Measurements from ENCODE around the gene ARID1B. TPM values are rescaled to one million over a fixed set of nuclear protein-coding genes. Genes with fewer than 3 reads are reported as not detected.

Gene ARID1B
- total and polyA plus RNA-seq, 10 of the 15 experiments (the other 5 are each of a cell fraction or from before 2014, with no cell fraction given): 24.7 to 133 (median 54.6) TPM

DNA sequence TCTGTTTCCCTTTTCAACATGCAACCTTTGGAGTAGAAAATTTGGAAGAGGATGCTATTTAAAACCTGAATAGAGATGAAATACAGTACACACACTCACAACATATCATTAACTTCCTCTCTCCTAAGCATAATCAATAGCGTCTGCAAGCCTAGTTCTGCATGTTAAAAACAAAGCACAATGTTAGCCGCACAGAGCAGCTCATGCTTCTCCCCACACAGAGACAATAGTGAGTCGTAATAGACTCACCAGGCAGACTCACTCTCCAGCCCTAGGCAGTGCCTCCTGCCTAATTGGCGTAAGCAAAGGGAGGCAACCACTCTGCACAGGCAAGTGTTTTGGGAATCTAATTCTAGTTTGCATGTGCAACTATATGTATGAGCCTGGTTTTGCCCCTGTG is 45.8 kb upstream of the ARID1B start:
- H2AFZ ChIP-seq (ENCODE audit: control insufficient read depth, low read depth, low read length): no peak overlapping the region
- POLR2A ChIA-PET: no interaction called here
- no peak overlapping the region for H3K9ac ChIP-seq (ENCODE audit: control insufficient read depth, insufficient read depth, low read length)
- no peaks in the 10 kb centered on the region for H3K79me2 ChIP-seq (ENCODE audit: control insufficient read depth, insufficient read depth, low read length)
- intact Hi-C loops (cut with micrococcal nuclease; ENCODE audit: unreplicated experiment): no loop called here
- FAIRE-seq (no peak), DNase-seq (ENCODE audit: low read depth, low spot score) (no peak), ATAC-seq (no peak)
- RAD21 ChIA-PET (ENCODE audit: unreplicated experiment): interaction anchor here (1.0 to 1.2 kb wide), 2 partner anchors 48 to 201 kb away, joined by 3 to 4 read pairs; no protein-coding TSS in a partner anchor
- no peaks in the 10 kb centered on the region for H3K27me3 ChIP-seq (replicated peaks in 1 of 2; ENCODE audit: control insufficient read depth in 2 of 2, insufficient read depth in 2 of 2, low read length in 1 of 2)
- WGBS (ENCODE audit: insufficient coverage, insufficient replicate concordance, low lambda C conversion rate, missing lambda C conversion rate): 85% methylated on average over 4 of the region's 4 CpGs
- H3K36me3 ChIP-seq (ENCODE audit: control insufficient read depth in 2 of 2, insufficient read depth in 2 of 2, low read length in 1 of 2): no peaks in the 10 kb centered on the region
- TF ChIP-seq CREM (IDR thresholded peaks at IDR 0.05; ENCODE audit: low read depth) (no peak), SUZ12 (IDR thresholded peaks at IDR 0.05; ENCODE audit: unreplicated experiment) (no peak), POLR2AphosphoS2 (IDR thresholded peaks at IDR 0.05; ENCODE audit: low read depth, low read length) (no peak), SP1 (IDR thresholded peaks at IDR 0.05; ENCODE audit: low read depth, low read length) (no peak)
- peaks cover 2% of the 10 kb centered on the region; the same call in 1 of the 2 replicates for H3K4me1 ChIP-seq (ENCODE audit: control insufficient read depth, insufficient read depth, low read length)
- in situ Hi-C loops (cut with MboI): no loop called here
- no peak overlapping the region for H3K27ac ChIP-seq (ENCODE audit: control insufficient read depth, insufficient read depth)
- no TSS peak for BruUV-seq (replicated peaks)
- H3K4me2 ChIP-seq (ENCODE audit: control insufficient read depth, insufficient read depth): no peak overlapping the region
- CTCF ChIA-PET: interaction anchor here (0.9 to 2.0 kb wide), 2 partner anchors 21 to 23 kb away, joined by 5 to 6 read pairs; no protein-coding TSS in a partner anchor
- no peaks in the 10 kb centered on the region for H4K20me1 ChIP-seq (ENCODE audit: control insufficient read depth, insufficient read depth)
- H3K9me3 ChIP-seq (replicated peaks; ENCODE audit: control insufficient read depth, insufficient read depth, low read length): no peaks in the 10 kb centered on the region; the same call in 2 of the 3 replicates
- SMC1A ChIA-PET (ENCODE audit: uncharacterized antibody, unreplicated experiment): interaction anchor here (0.6 to 2.6 kb wide), 4 partner anchors 11 to 24 kb away, joined by 3 to 10 read pairs (median 6); no protein-coding TSS in a partner anchor
- H3K4me3 ChIP-seq: no peak overlapping the region

DNA sequence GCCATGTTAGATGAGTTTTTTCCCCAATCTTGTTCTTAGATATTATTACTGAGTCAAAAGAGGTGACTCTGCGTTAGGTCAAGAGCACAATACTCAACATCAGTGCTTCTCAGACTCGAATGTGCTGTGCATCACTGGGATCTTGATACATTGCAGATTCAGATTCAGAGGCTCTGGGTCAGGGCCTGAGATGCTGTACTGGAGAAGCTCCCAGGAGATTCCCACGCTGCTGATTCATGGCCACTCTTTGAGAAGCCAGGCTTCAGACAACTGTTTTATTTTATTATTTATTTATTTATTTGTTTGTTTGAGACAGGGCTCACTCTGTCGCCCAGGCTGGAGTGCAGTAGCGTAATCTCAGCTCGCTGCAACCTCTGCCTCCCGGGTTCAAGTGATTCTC is 41.4 kb upstream of the ARID1B start:
- POLR2A ChIA-PET: no interaction called here
- no peak overlapping the region for H3K27ac ChIP-seq (ENCODE audit: control insufficient read depth, insufficient read depth)
- DNase-seq (ENCODE audit: low read depth, low spot score) (no peak), FAIRE-seq (no peak), ATAC-seq (no peak)
- WGBS (ENCODE audit: insufficient coverage, insufficient replicate concordance, low lambda C conversion rate, missing lambda C conversion rate): 81% methylated on average over 7 of the region's 7 CpGs
- H3K9ac ChIP-seq (ENCODE audit: control insufficient read depth, insufficient read depth, low read length): no peak overlapping the region
- SMC1A ChIA-PET (ENCODE audit: uncharacterized antibody, unreplicated experiment): interaction anchor here (1.6 kb wide), 1 partner anchor 19 kb away, joined by 3 read pairs; no protein-coding TSS in a partner anchor
- peaks cover 7% of the 10 kb centered on the region; the same call in 2 of the 3 replicates for H3K9me3 ChIP-seq (replicated peaks; ENCODE audit: control insufficient read depth, insufficient read depth, low read length)
- H3K79me2 ChIP-seq (ENCODE audit: control insufficient read depth, insufficient read depth, low read length): no peaks in the 10 kb centered on the region
- no peak overlapping the region for H3K4me2 ChIP-seq (ENCODE audit: control insufficient read depth, insufficient read depth)
- in situ Hi-C loops (cut with MboI): no loop called here
- H2AFZ ChIP-seq (ENCODE audit: control insufficient read depth, low read depth, low read length): no peak overlapping the region
- no peak for TF ChIP-seq NR2C1 (IDR thresholded peaks at IDR 0.05)
- TF ChIP-seq SREBF1 (IDR thresholded peaks at IDR 0.05; ENCODE audit: low read length): no peak
- no peak for TF ChIP-seq SUPT20H (IDR thresholded peaks at IDR 0.05; ENCODE audit: borderline replicate concordance, control insufficient read depth, low read depth, low read length)
- no peak for TF ChIP-seq ATF7 (IDR thresholded peaks at IDR 0.05; ENCODE audit: low read depth)
- TF ChIP-seq CHD1 (IDR thresholded peaks at IDR 0.05; ENCODE audit: low read depth, low read length): no peak
- TF ChIP-seq, protein P1, sequence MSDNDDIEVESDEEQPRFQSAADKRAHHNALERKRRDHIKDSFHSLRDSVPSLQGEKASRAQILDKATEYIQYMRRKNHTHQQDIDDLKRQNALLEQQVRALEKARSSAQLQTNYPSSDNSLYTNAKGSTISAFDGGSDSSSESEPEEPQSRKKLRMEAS (IDR thresholded peaks at IDR 0.05; ENCODE audit: low read depth, low read length): no peak
- TF ChIP-seq DPF2 (IDR thresholded peaks at IDR 0.05): no peak
- TF ChIP-seq WRNIP1 (IDR thresholded peaks at IDR 0.05; ENCODE audit: borderline replicate concordance, low read depth, low read length): no peak
- TF ChIP-seq TCF3 (IDR thresholded peaks at IDR 0.05; ENCODE audit: borderline replicate concordance, insufficient read depth, low read depth, low read length): no peak
- TF ChIP-seq TAF1 (IDR thresholded peaks at IDR 0.05; ENCODE audit: borderline replicate concordance, low read depth, low read length): no peak
- TF ChIP-seq SREBF2 (IDR thresholded peaks at IDR 0.05; ENCODE audit: low read length): no peak
- no peak for TF ChIP-seq STAT3 (IDR thresholded peaks at IDR 0.05; ENCODE audit: low read depth, low read length)
- no peak for TF ChIP-seq CBFB (IDR thresholded peaks at IDR 0.05; ENCODE audit: low read depth)
- no peak for TF ChIP-seq MXI1 (IDR thresholded peaks at IDR 0.05; ENCODE audit: low read depth, low read length)
- TF ChIP-seq STAT1 (conservative IDR thresholded peaks at IDR 0.05): no peak
- no peak for TF ChIP-seq PAX8 (IDR thresholded peaks at IDR 0.05)
- TF ChIP-seq, protein P2, sequence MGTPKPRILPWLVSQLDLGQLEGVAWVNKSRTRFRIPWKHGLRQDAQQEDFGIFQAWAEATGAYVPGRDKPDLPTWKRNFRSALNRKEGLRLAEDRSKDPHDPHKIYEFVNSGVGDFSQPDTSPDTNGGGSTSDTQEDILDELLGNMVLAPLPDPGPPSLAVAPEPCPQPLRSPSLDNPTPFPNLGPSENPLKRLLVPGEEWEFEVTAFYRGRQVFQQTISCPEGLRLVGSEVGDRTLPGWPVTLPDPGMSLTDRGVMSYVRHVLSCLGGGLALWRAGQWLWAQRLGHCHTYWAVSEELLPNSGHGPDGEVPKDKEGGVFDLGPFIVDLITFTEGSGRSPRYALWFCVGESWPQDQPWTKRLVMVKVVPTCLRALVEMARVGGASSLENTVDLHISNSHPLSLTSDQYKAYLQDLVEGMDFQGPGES (IDR thresholded peaks at IDR 0.05): no peak
- H3K36me3 ChIP-seq (ENCODE audit: control insufficient read depth in 2 of 2, insufficient read depth in 2 of 2, low read length in 1 of 2): no peaks in the 10 kb centered on the region
- BruUV-seq (replicated peaks): no TSS peak
- no peaks in the 10 kb centered on the region for H4K20me1 ChIP-seq (ENCODE audit: control insufficient read depth, insufficient read depth)
- H3K4me3 ChIP-seq: no peak overlapping the region
- no peaks in the 10 kb centered on the region for H3K4me1 ChIP-seq (ENCODE audit: control insufficient read depth, insufficient read depth, low read length)
- RAD21 ChIA-PET (ENCODE audit: unreplicated experiment): no interaction called here
- H3K27me3 ChIP-seq (replicated peaks in 1 of 2; ENCODE audit: control insufficient read depth in 2 of 2, insufficient read depth in 2 of 2, low read length in 1 of 2): no peaks in the 10 kb centered on the region
- CTCF ChIA-PET: no interaction called here
- intact Hi-C loops (cut with micrococcal nuclease; ENCODE audit: unreplicated experiment): no loop called here

All from GM12878 (cell line).